GM12891 (cell line): ENCODE results near the gene SULT1C3.

Experiments used
- POLR2A ChIP-seq: IDR thresholded peaks from 2 replicates; pipeline ENCODE4 v1.6.1; 2011; ENCODE audit warnings: low read depth, low read length, control low read depth
- POLR2AphosphoS5 ChIP-seq: IDR thresholded peaks from 2 replicates; pipeline ENCODE4 v1.6.1; 2011; ENCODE audit warnings: low read depth, low read length, control low read depth

GRCh38 chr2:108228006-108228405, 11.8 kb upstream of the SULT1C3 start:
- TF ChIP-seq POLR2A: no peak
- TF ChIP-seq POLR2AphosphoS5: no peak
